ENCODE data around the gene DEAF1.

Gene DEAF1

DNA sequence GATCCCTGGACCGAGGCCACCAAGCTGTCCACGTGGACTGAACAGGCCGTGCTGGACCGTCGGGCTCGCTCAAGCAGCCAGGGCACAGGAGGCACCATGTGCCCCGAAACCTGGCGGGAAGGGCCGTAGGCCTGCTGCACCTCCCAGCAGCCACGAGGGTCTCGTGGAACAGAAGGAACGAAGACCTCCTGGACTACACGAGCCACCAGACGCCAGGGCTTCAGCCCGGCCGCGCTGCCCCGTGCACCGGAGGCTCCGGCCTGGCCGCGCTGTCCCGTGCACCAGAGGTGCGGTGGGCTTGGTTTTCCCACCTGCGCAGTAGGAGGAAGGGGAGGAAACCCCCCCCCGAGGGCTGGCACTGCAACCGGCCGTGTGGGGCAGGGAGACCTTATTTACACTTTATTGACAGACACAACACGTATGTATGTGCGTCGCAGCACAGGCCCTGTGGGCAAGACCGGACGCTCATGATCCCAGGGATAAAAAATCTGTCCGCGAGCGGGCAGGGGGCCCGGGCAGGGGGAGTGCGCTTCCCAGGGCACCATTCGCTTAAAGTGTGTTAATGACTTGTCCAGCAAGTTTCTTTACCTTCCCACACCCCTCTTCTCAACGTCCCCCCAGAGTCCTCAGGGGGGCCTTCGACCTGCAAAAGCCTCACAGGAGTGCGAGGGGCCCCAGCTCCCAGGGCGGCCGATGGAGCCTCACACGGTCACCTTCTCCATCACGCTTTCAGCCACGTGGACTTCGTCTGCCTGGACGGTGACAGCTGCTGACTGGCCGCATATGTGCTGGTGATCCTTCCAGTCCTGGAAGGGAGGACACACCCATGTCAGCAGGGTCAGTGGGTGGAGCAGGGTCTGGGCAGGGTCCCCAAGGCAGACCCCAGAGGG lies 50.9 kb downstream of the DEAF1 start:
- no peak for DNase-seq

GRCh38 chr11:643366-643765 lies 51.7 kb downstream of the DEAF1 start:
- no peak for DNase-seq

GRCh38 chr11:641806-642370 lies 53.1 kb downstream of the DEAF1 start:
- no peak for DNase-seq

DNA sequence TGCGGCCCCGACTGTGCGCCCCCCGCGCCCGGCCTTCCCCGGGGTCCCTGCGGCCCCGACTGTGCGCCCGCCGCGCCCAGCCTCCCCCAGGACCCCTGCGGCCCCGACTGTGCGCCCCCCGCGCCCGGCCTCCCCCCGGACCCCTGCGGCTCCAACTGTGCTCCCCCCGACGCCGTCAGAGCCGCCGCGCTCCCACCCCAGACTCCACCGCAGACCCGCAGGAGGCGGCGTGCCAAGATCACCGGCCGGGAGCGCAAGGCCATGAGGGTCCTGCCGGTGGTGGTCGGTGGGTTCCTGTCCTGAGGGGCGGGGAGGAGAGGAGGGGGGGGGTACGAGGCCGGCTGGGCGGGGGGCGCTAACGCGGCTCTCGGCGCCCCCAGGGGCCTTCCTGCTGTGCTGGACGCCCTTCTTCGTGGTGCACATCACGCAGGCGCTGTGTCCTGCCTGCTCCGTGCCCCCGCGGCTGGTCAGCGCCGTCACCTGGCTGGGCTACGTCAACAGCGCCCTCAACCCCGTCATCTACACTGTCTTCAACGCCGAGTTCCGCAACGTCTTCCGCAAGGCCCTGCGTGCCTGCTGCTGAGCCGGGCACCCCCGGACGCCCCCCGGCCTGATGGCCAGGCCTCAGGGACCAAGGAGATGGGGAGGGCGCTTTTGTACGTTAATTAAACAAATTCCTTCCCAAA lies 54.9 kb downstream of the DEAF1 start:
- no peak for DNase-seq

- DNase-seq, result no peak
Observed at GRCh38 chr11:639332-639955, 55.6 kb downstream of the DEAF1 start.

DNA sequence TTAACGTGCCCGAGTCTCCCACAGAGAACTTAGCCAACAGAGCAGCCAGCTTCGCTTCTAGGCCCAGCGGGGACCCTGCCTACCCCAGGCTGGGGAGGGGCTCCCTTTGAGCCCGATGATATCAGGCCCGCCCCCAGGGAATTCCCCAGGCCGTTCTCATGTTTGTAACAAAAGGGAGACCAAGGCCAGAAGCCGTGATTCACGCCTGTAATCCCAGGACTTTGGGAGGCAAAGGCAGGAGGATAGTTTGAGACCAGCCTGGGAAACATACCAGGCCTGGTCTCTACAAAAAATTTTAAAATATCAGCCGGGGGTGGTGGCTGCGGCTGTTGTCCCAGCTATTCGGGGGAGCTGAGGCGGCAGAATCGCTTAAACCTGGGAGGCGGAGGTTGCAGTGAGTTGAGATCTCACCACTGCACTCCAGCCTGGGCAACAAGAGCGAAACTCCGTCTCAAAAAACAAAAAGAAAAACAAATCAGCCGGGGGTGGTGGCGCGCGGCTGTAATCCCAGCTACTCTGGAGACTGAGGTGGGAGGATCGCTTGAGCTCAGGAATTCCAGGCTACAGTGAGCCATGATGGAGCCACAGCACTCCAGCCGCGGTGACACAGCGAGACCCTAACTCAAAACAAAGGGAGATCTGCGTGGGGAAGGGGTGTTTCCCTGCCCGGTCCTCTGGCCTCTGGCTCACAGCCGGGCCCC lies 56.2 kb downstream of the DEAF1 start:
- no peak for DNase-seq

DNA sequence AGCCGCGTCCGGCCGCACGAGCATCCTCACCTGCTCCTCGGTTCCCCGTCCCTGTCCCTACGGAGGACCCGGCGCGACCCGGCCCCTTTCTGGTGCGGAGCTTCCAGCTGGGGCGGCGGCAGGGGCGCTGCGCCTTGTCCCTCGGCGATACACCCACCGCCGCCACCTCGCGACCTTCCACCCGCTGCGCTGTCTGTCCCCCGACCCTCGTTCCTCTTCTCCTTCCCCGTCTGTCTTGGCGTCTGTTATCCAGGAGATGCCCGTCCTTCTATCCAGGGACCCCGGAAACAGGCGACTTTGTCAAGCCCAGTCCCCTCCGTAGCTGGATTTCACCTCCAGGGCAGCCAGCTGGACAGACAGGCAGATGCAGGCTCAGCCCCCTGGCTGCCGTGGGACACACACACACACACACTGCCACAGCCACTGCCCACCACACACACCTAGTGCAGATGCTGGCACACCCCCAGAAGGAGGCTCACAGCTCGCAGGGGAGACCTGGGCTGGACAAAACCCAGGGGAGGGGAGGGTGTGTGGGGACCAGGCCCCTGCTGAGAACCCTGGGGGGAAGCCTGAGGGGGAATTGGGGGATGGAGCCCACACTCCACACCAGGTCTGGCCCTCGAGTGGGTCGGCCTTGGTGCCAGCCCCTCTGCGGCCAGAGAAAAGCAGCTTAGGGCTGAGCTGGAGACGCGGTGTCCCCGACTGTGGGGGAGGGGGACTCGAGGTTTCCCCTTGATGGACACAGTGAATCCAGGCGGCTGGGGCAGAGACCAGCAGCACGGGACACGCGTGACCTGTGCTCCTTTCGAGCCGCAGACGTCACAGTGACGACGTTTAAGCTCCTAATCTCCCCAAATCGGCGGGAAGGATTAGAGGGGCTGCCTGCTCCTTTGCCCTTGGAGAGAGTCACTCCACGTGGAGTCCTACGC lies 57.2 kb downstream of the DEAF1 start:
- DNase-seq, result no peak

DNA sequence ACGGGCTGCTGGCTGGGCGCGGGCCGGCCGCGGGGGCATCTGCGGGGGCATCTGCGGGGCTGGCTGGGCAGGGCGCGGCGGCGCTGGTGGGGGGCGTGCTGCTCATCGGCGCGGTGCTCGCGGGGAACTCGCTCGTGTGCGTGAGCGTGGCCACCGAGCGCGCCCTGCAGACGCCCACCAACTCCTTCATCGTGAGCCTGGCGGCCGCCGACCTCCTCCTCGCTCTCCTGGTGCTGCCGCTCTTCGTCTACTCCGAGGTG lies 57.8 kb downstream of the DEAF1 start:
- DNase-seq, result no peak

GRCh38 chr11:636511-637332 lies 58.3 kb downstream of the DEAF1 start, which contains the start of gene DRD4:
TSS of gene DRD4 (plus strand) at chr11:637269. CDS start at chr11:637305, 36 bp downstream.
- no peak for DNase-seq

DNA sequence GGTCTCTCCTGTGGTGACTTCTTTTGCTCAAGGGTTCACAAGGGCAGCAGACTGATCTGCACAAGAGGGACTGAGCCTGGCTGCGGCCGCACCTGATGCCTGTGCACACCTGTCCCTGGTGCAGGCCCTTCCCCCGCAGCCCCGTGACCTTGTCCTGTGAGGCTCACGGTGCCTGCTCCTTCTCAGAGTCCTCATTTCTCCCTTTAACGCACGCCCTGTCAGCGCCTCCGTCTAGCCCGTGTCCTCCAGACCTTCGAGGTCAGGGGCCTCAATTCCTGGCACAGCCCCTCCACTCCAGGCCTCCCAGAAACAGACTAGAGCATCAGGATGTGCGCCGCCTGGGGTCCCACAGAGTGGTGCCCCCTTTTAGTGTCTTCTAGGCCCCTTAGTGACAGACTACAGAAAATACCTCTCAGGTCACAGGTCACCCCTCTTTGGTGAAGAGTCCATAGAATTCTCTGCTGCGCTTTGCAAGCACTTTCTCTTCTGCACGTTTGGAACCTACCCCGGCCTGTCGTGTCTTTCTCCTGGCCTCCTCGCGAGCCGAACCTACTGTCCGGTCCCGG lies 59.0 kb downstream of the DEAF1 start:
- DNase-seq, result no peak

DNA sequence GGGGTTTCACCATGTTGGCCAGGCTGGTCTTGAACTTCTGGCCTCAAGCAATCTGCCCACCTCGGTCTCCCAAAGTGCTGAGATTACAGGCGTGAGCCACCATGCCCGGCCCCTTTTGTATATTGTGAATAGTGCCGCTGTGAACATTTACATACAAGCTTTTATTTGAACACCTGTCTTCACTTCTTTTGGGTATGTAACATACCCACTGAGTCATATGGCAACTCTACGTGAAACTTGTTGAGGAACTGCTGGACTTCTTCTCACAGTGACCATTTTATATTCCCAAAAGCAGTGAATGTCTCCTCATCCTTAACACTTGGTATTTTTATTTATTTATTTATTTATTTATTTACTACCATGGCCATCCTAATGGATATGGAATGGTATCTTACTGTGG lies 64.2 kb downstream of the DEAF1 start:
- DNase-seq, result no peak

GRCh38 chr11:629237-629583 lies 65.8 kb downstream of the DEAF1 start:
- DNase-seq, result no peak

GRCh38 chr11:628056-628455 lies 67.0 kb downstream of the DEAF1 start:
- no peak for DNase-seq

DNA sequence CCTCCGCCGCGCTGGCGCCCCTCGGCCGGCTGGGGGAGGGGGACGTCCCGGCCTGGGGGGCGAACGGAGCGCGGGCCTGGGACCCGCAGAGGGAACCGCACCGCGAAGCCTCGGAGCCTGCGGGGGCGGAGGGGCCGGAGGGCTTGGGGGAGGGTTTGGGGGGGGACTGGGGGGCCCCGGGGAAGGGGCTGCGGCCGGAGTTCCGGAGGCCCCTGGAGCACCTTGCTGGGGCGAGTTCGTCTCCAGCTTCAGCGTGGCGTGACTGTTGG lies 67.8 kb downstream of the DEAF1 start:
- no peak for DNase-seq

- no peak for DNase-seq
Observed at GRCh38 chr11:626475-627307, 68.3 kb downstream of the DEAF1 start, which contains the start of gene SCT. TSS of gene SCT (minus strand) at chr11:627181. CDS start at chr11:627143, 38 bp downstream.

GRCh38 chr11:625636-626268 lies 69.3 kb downstream of the DEAF1 start:
- no peak for DNase-seq

- no peak for DNase-seq
Observed at GRCh38 chr11:624705-625635, 70.1 kb downstream of the DEAF1 start, which contains the start of gene CDHR5. TSS of gene CDHR5 (minus strand) at chr11:624955. CDS start at chr11:624902, 53 bp downstream.

All from NCI-H1436 (cell line).